IMR-90 (cell line): Measurements from ENCODE around the gene SLC22A7. TPM values are rescaled to one million over a fixed set of nuclear protein-coding genes. Genes with fewer than 3 reads are reported as not detected.

Experiments
- ATAC-seq: fragments of 200-7000 bp; cut with Tn5 transposase; 2 replicates; pipeline ENCODE4 v1.9.1; 2020; ENCODE audit warnings: low read depth, mild to moderate bottlenecking, moderate library complexity
- BruUV-seq: library from RNA; stranded (reverse); fragments of 400-500 nt; replicated peaks from 2 replicates; lab custom pipeline; 2021; lab: Mats Ljungman, UMichigan
- CTCF ChIA-PET: fragments of 300-600 bp; formaldehyde crosslinking; extraction: SDS; loops from one replicate; lab custom pipeline; 2021; ENCODE audit warnings: antibody characterized with exemption; lab: Yijun Ruan, JAX
- POLR2A ChIA-PET: fragments of 300-600 bp; sonication (Branson Sonifier 250); formaldehyde crosslinking; loops from one replicate; lab custom pipeline; 2022; ENCODE audit warnings: antibody characterized with exemption; ENCODE audit not compliant: unreplicated experiment; lab: Charles Lee
- DNase-seq: peaks from one replicate; pipeline ENCODE4 v3.0.0; 2013
- H2AFZ ChIP-seq: replicated peaks from 2 replicates; pipeline ENCODE3; 2013; ENCODE audit warnings: low read length, mild to moderate bottlenecking; ENCODE audit not compliant: poor library complexity
- H2AK5ac ChIP-seq: 2 replicates; pipeline ENCODE4 v1.6.1; 2013; ENCODE audit warnings: low read depth, low read length, inconsistent platforms
- H2AK9ac ChIP-seq: replicated peaks from 2 replicates; pipeline ENCODE3; 2013; ENCODE audit warnings: mild to moderate bottlenecking, low read depth, low read length, moderate library complexity; ENCODE audit not compliant: poor library complexity
- H2BK120ac ChIP-seq: 2 replicates; pipeline ENCODE4 v1.6.1; 2013; ENCODE audit warnings: low read depth, low read length, inconsistent platforms
- H2BK15ac ChIP-seq: 3 replicates; pipeline ENCODE4 v1.6.1; 2013; ENCODE audit warnings: low read depth, low read length, inconsistent platforms
- H2BK20ac ChIP-seq: 2 replicates; pipeline ENCODE4 v1.6.1; 2013; ENCODE audit warnings: low read depth, mild to moderate bottlenecking, inconsistent platforms, low read length, moderate library complexity
- H2BK5ac ChIP-seq: 2 replicates; pipeline ENCODE4 v1.6.1; 2013; ENCODE audit warnings: mild to moderate bottlenecking, low read depth, low read length, inconsistent platforms; ENCODE audit not compliant: poor library complexity, severe bottlenecking
- H3K14ac ChIP-seq: replicated peaks from 2 replicates; pipeline ENCODE4 v1.6.1; 2013; ENCODE audit warnings: low read depth, low read length, inconsistent platforms
- H3K18ac ChIP-seq: 2 replicates; pipeline ENCODE4 v1.6.1; 2013; ENCODE audit warnings: low read depth, low read length, control low read depth
- H3K23ac ChIP-seq: 2 replicates; pipeline ENCODE4 v1.6.1; 2013; ENCODE audit warnings: low read depth, low read length, inconsistent platforms
- H3K27ac ChIP-seq: 2 replicates; pipeline ENCODE4 v1.5.1; 2013; ENCODE audit warnings: mild to moderate bottlenecking, control low read depth, low read length; ENCODE audit not compliant: insufficient read depth
- H3K27me3 ChIP-seq: 2 replicates; pipeline ENCODE4 v1.6.1; 2013; ENCODE audit warnings: low read length; ENCODE audit not compliant: control insufficient read depth, insufficient read depth
- H3K36me3 ChIP-seq: 2 replicates; pipeline ENCODE4 v1.6.1; 2013; ENCODE audit warnings: low read length, mixed read lengths; ENCODE audit not compliant: control insufficient read depth, insufficient read depth
- H3K4ac ChIP-seq: 2 replicates; pipeline ENCODE4 v1.6.1; 2013; ENCODE audit warnings: low read depth, low read length, inconsistent platforms
- H3K4me1 ChIP-seq: 2 replicates; pipeline ENCODE4 v1.6.1; 2013; ENCODE audit warnings: low read length, mixed read lengths; ENCODE audit not compliant: control insufficient read depth, insufficient read depth
- H3K4me2 ChIP-seq: 2 replicates; pipeline ENCODE4 v1.6.1; 2013; ENCODE audit warnings: low read depth, mild to moderate bottlenecking, control low read depth, low read length, moderate library complexity
- H3K4me3 ChIP-seq: 2 replicates; pipeline ENCODE4 v1.5.1; 2013; ENCODE audit warnings: low read depth, mild to moderate bottlenecking, control low read depth, low read length, moderate library complexity; ENCODE audit not compliant: insufficient read depth
- H3K56ac ChIP-seq: 2 replicates; pipeline ENCODE4 v1.6.1; 2013; ENCODE audit warnings: low read length, inconsistent platforms; ENCODE audit not compliant: insufficient read depth; ENCODE audit errors: extremely low read depth
- H3K79me1 ChIP-seq, 2 experiments: 2 replicates each; pipeline ENCODE4 v1.6.1; 2013; ENCODE audit warnings: low read length in 2 of 2, inconsistent platforms in 1 of 2, low read depth in 1 of 2
- H3K9ac ChIP-seq: 2 replicates; pipeline ENCODE4 v1.6.1; 2013; ENCODE audit warnings: low read depth, low read length, control low read depth
- H3K9me1 ChIP-seq: 2 replicates; pipeline ENCODE4 v1.6.1; 2013; ENCODE audit warnings: low read length, inconsistent platforms; ENCODE audit not compliant: insufficient read depth
- H3K9me3 ChIP-seq: 2 replicates; pipeline ENCODE4 v1.6.1; 2013; ENCODE audit warnings: low read length; ENCODE audit not compliant: control insufficient read depth, insufficient read depth
- H4K20me1 ChIP-seq: 2 replicates; pipeline ENCODE4 v1.6.1; 2013; ENCODE audit warnings: low read length, inconsistent platforms; ENCODE audit not compliant: insufficient read depth
- H4K5ac ChIP-seq: 2 replicates; pipeline ENCODE4 v1.6.1; 2013; ENCODE audit warnings: mild to moderate bottlenecking, low read depth, low read length, control low read depth
- H4K8ac ChIP-seq, 2 experiments: 2 replicates each; pipeline ENCODE4 v1.6.1; 2013; ENCODE audit warnings: low read depth in 2 of 2, low read length in 2 of 2, control low read depth in 1 of 2, inconsistent platforms in 1 of 2
- H4K91ac ChIP-seq: 2 replicates; pipeline ENCODE4 v1.6.1; 2013; ENCODE audit warnings: low read depth, low read length, inconsistent platforms; ENCODE audit not compliant: insufficient read depth
- CTCF ChIP-seq: conservative IDR thresholded peaks from 2 replicates; pipeline ENCODE4 v1.5.1; 2012; ENCODE audit warnings: mild to moderate bottlenecking, low read depth, low read length, improper control_type of control experiment
- FOS ChIP-seq: fragments of 150-350 bp; IDR thresholded peaks from 2 replicates; pipeline ENCODE4 v1.6.1; 2016; ENCODE audit warnings: low read depth, low read length
- MAZ ChIP-seq: IDR thresholded peaks from 2 replicates; pipeline ENCODE4 v1.6.1; 2012; ENCODE audit warnings: low read depth, mild to moderate bottlenecking, low read length, improper control_type of control experiment, moderate library complexity, borderline replicate concordance
- NFE2L2 ChIP-seq: fragments of 150-350 bp; IDR thresholded peaks from 2 replicates; pipeline ENCODE4 v1.6.1; 2016; ENCODE audit warnings: low read depth, mild to moderate bottlenecking, low read length
- POLR2A ChIP-seq: IDR thresholded peaks from 2 replicates; pipeline ENCODE4 v1.6.1; 2012; ENCODE audit warnings: mild to moderate bottlenecking, low read depth, low read length
- WGBS, 2 experiments: methylation state at CpG; one replicate each; pipeline versions ENCODE4 v1.1.5 to v1.1.7; 2013; ENCODE audit warnings: missing lambda C conversion rate in 2 of 2; ENCODE audit not compliant: insufficient read length in 1 of 2; ENCODE audit errors: extremely low coverage in 2 of 2; 5-methylcytosine and 5-hydroxymethylcytosine counted together
- dilution Hi-C: fragments of 300-500 bp; cut with HindIII; formaldehyde crosslinking; loops from one replicate; pipeline ENCODE4 v1.14.3; 2018; ENCODE audit warnings: low sequenced_read_pairs; ENCODE audit not compliant: unreplicated experiment
- in situ Hi-C: fragments of 300-500 bp; cut with MboI; formaldehyde crosslinking; loops from 3 replicates; pipeline ENCODE4 v1.14.3; 2019; ENCODE audit warnings: low sequenced_read_pairs, inconsistent platforms, mixed read lengths
- intact Hi-C: fragments of 100-400 bp; cut with micrococcal nuclease; formaldehyde crosslinking; loops from 2 replicates; pipeline ENCODE4 v1.10.0; 2022
- polyA plus RNA-seq, 3 experiments: library from polyadenylated mRNA; depleted of rRNA; stranded (reverse); fragments of >200 nt; gene quantifications; 2 replicates each; pipeline ENCODE4 v1.2.3, GENCODE V29; 2012; ENCODE audit warnings: low replicate concordance in 1 of 3
- total RNA-seq: library from RNA; depleted of rRNA; stranded (reverse); fragments of >200 nt; gene quantifications from 2 replicates; pipeline ENCODE4 v1.2.3, GENCODE V29; 2012

SLC22A7 gene
- total and polyA plus RNA-seq, 2 of the 4 experiments (the other 2 are of a cell fraction), result not detected

- H2BK120ac ChIP-seq, result no peak overlapping the region
- no TSS peak for BruUV-seq
- H3K4ac ChIP-seq, result no peak overlapping the region
- H3K27me3 ChIP-seq, result peaks cover 55% of the 10 kb centered on the region
- WGBS, 2 experiments, result no CpG with 5 or more reads among the region's 3 CpGs
- no peaks in the 10 kb centered on the region for H3K79me1 ChIP-seq
- no peak overlapping the region for H3K14ac ChIP-seq
- no peak overlapping the region for H3K23ac ChIP-seq
- dilution Hi-C loops (no loop called here), in situ Hi-C loops (no loop called here), intact Hi-C loops (no loop called here)
- H3K9me3 ChIP-seq, result no peaks in the 10 kb centered on the region
- no peak overlapping the region for H3K27ac ChIP-seq
- H4K5ac ChIP-seq, result no peak overlapping the region
- H3K4me1 ChIP-seq, result no peaks in the 10 kb centered on the region; the same call in 1 of the 2 replicates
- H3K9me1 ChIP-seq, result no peaks in the 10 kb centered on the region
- no peak overlapping the region for H3K4me3 ChIP-seq
- POLR2A ChIA-PET, result no interaction called here
- no peak overlapping the region for H3K4me2 ChIP-seq
- CTCF ChIA-PET, result no interaction called here
- no peak overlapping the region for H2AFZ ChIP-seq
- no peak overlapping the region for H3K9ac ChIP-seq
- H2BK5ac ChIP-seq, result no peak overlapping the region
- no peak overlapping the region for H2BK15ac ChIP-seq
- no peaks in the 10 kb centered on the region; the same call in 1 of the 2 replicates for H4K20me1 ChIP-seq
- no peaks in the 10 kb centered on the region for H3K36me3 ChIP-seq
- no peak for ATAC-seq
- H4K8ac ChIP-seq, result no peak overlapping the region
- no peak overlapping the region for H3K56ac ChIP-seq
- no peak overlapping the region for H2AK9ac ChIP-seq
- no peak overlapping the region for H2AK5ac ChIP-seq
- no peak overlapping the region for H2BK20ac ChIP-seq
- no peak overlapping the region for H4K91ac ChIP-seq
- H3K18ac ChIP-seq, result no peak overlapping the region
- DNase-seq, result no peak
- TF ChIP-seq CTCF (no peak), NFE2L2 (no peak), POLR2A (no peak), MAZ (no peak), FOS (no peak)
These were observed 6.3 kb downstream of the SLC22A7 start for GRCh38 chr6:43304361-43304760.
